ENCODE results near the gene CEP128. TPM values are rescaled to one million over a fixed set of nuclear protein-coding genes. Genes with fewer than 3 reads are reported as not detected.

Gene CEP128
- total RNA-seq, 4 donors from 2014 or later: 5.6 to 9.0 (median 7.5) TPM

- TF ChIP-seq, protein P1, sequence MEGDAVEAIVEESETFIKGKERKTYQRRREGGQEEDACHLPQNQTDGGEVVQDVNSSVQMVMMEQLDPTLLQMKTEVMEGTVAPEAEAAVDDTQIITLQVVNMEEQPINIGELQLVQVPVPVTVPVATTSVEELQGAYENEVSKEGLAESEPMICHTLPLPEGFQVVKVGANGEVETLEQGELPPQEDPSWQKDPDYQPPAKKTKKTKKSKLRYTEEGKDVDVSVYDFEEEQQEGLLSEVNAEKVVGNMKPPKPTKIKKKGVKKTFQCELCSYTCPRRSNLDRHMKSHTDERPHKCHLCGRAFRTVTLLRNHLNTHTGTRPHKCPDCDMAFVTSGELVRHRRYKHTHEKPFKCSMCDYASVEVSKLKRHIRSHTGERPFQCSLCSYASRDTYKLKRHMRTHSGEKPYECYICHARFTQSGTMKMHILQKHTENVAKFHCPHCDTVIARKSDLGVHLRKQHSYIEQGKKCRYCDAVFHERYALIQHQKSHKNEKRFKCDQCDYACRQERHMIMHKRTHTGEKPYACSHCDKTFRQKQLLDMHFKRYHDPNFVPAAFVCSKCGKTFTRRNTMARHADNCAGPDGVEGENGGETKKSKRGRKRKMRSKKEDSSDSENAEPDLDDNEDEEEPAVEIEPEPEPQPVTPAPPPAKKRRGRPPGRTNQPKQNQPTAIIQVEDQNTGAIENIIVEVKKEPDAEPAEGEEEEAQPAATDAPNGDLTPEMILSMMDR (IDR thresholded peaks at IDR 0.05; ENCODE audit: low read depth): no peak
Measured at GRCh38 chr14:80862541-80862940, 79.0 kb downstream of the CEP128 start.

DNA sequence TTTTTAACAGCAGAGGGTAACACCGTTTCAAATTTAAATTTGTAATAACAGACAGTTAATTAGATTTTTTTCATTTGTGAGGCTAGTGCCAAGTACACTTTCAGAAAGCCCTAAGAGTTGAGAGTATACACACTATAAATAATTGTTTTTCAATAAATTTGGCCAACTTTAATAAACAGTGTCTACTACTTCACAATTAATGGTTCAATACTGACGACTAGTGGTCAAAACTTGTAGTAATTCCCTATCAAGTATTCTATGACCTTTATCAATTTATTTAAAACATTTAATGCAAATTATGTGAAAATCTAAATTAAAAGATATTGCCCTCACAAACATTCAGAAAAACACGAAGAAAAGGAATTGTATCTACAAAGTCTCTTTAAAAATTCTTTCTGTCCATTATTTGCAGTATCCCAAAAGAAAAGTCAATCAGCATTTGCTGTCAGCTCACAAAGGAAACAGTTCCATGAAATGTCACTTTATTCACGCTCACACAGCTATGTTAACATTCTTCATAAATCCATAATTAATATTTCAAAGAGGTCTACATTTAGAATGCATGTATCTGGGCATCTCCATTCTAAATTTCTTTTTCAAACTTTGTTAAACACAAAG, 91.2 kb downstream of the CEP128 start:
- TF ChIP-seq, protein P1 (IDR thresholded peaks at IDR 0.05; ENCODE audit: low read depth): no peak

DNA sequence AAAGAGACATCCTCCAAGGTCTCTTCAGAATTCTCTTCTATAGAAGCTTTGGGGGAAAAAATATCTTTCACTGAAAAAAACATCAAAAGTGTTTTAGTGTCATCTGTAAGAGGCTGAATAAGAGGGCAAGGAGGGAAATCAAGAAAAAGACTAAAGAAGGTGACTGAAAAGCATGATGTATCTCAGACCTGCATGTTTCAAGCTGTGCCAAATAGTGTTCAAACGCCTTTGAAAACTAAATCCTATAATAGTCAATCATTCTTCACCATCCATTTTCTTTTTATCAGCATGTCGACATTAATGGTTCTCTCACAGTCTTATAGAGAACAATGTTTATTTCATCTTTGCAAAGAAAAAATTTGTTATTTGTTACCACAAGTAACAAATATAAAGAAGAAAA, 94.5 kb downstream of the CEP128 start:
- TF ChIP-seq, protein P1 (IDR thresholded peaks at IDR 0.05; ENCODE audit: low read depth): no peak

DNA sequence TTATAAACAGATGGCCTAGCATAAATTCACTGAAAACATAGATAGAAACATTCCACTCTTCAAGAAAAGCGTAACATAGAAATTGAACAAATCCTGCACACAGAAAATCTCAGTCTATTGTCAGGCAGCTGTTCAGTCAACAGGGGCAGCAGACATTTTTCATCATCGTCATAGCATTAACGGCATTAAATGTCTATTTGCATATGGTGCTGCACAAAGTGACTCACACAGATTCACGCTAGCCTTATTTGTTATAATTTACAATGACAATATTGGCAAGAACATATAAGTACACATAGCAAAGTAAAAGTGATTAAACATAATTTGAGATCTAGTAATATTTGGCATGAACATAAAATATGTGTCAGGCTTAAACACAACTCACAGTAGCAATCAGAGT, 95.7 kb downstream of the CEP128 start:
- TF ChIP-seq, protein P1 (IDR thresholded peaks at IDR 0.05; ENCODE audit: low read depth): no peak

DNA sequence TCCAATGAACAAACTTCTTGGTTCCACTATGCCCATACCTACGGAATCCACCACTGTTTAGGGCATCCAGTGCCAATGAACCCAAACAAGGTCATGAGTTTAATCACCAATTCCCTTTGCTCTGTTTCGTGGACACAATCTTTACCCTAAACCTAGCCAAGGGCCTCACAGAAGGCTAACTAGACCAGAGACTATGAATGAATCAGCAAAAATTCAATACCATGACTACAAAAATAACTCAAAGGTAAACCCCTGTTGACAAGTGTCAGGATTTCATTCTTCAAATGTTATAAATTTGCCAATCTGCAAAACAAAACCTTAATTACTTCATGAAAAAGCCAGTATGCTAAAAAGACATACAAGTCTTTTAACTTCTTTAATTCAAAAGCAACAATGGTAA, 96.7 kb downstream of the CEP128 start:
- TF ChIP-seq, protein P1 (IDR thresholded peaks at IDR 0.05; ENCODE audit: low read depth): no peak

DNA sequence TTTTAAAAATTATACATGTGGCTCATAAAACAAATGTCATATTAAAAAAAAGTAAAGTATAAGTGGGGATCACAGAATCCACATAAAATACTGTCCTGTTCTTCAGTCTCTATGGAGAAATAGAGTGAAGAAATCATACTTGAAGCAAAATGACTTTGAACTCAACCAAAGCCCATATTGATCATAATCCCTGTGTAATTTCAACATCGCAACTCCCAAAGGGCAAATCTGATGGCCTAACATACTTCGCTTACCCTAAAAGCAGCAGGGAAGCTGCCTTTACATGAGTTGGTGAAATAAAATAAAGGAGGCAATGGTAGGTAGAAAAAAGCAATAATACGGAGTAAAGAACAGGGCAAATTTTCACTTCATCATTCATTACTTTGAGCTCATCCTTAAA, 101.8 kb downstream of the CEP128 start:
- TF ChIP-seq, protein P1 (IDR thresholded peaks at IDR 0.05; ENCODE audit: low read depth): no peak

- TF ChIP-seq, protein P1 (IDR thresholded peaks at IDR 0.05; ENCODE audit: low read depth): no peak
Measured at GRCh38 chr14:80809663-80810062, 131.9 kb downstream of the CEP128 start.
